HepG2 (cell line): ENCODE data around the gene ADAM15. TPM values are rescaled to one million over a fixed set of nuclear protein-coding genes. Genes with fewer than 3 reads are reported as not detected.

Experiments
- HNF4G ChIP-seq, 2 experiments: sonication (generic) in 1 of 2; formaldehyde crosslinking in 1 of 2; IDR thresholded peaks; 2 replicates each; pipeline versions ENCODE4 v1.4.0 to v1.6.1; 2011 to 2020; ENCODE audit warnings: borderline replicate concordance in 2 of 2, low read depth in 2 of 2, mild to moderate bottlenecking in 2 of 2, low read length in 1 of 2, missing genetic modification reagents in 1 of 2, moderate library complexity in 1 of 2
- MAFK ChIP-seq, 2 experiments: IDR thresholded peaks in 1 of 2; conservative IDR thresholded peaks in 1 of 2; 2 replicates each; pipeline ENCODE4 v1.6.1; 2011; ENCODE audit warnings: improper control_type of control experiment in 2 of 2, low read length in 2 of 2
- NR2F2 ChIP-seq: IDR thresholded peaks from 2 replicates; pipeline ENCODE4 v1.6.1; 2012; ENCODE audit warnings: low read depth, inconsistent platforms, borderline replicate concordance
- POLR2AphosphoS5 ChIP-seq: IDR thresholded peaks from 2 replicates; pipeline ENCODE4 v1.6.1; 2012; ENCODE audit warnings: low read depth, low read length
- SALL1 ChIP-seq: sonication (generic); formaldehyde crosslinking; IDR thresholded peaks from 2 replicates; pipeline ENCODE4 v1.8.0; 2022; ENCODE audit warnings: mild to moderate bottlenecking, missing genetic modification reagents
- SP1 ChIP-seq, 2 experiments: fragments of 450-650 bp in 1 of 2; sonication (generic) in 1 of 2; formaldehyde crosslinking in 1 of 2; IDR thresholded peaks; 2 replicates each; pipeline versions ENCODE4 v1.4.0 to v1.6.1; 2016 to 2020; ENCODE audit warnings: missing genetic modification reagents in 1 of 2
- SP2 ChIP-seq: sonication (generic); formaldehyde crosslinking; IDR thresholded peaks from 2 replicates; pipeline ENCODE4 v1.5.1; 2020; ENCODE audit warnings: mild to moderate bottlenecking, missing genetic modification reagents
- TAF1 ChIP-seq: sonication (generic); formaldehyde crosslinking; IDR thresholded peaks from 2 replicates; pipeline ENCODE4 v1.4.0; 2020; ENCODE audit warnings: missing genetic modification reagents
- YEATS2 ChIP-seq: sonication (generic); formaldehyde crosslinking; IDR thresholded peaks from 2 replicates; pipeline ENCODE4 v1.4.0; 2020; ENCODE audit warnings: missing genetic modification reagents, borderline replicate concordance
- ZNF557 ChIP-seq: sonication (generic); formaldehyde crosslinking; IDR thresholded peaks from 2 replicates; pipeline ENCODE4 v1.4.0; 2020; ENCODE audit warnings: missing genetic modification reagents
- polyA plus RNA-seq, 8 experiments: library from polyadenylated mRNA; depleted of rRNA in 3 of 8; stranded (reverse) in 7 of 8; unstranded in 1 of 8; fragments of >200 nt; fragmentation: Illumina TruSeq in 4 of 8; extraction: Trizol in 4 of 8; gene quantifications; 2 replicates each; pipeline versions ENCODE4 v1.2.1 to v1.2.3, GENCODE V29; 2011 to 2016; ENCODE audit warnings: low read depth in 4 of 8, missing spikeins in 1 of 8, mixed read lengths in 1 of 8; ENCODE audit not compliant: insufficient read depth in 1 of 8
- total RNA-seq, 5 experiments: library from RNA; depleted of rRNA; stranded (reverse); fragments of >200 nt; fragmentation: Illumina TruSeq; extraction: Trizol; gene quantifications; 2 replicates each; pipeline ENCODE4 v1.2.3, GENCODE V29; 2016; ENCODE audit warnings: low read depth in 1 of 5
- TF ChIP-seq, protein P1 (sequence below): sonication (generic); formaldehyde crosslinking; conservative IDR thresholded peaks from 2 replicates; pipeline ENCODE4 v1.4.0; 2020; ENCODE audit warnings: missing genetic modification reagents
- TF ChIP-seq, protein P2 (sequence below): sonication (generic); formaldehyde crosslinking; IDR thresholded peaks from 2 replicates; pipeline ENCODE4 v1.8.0; 2022; ENCODE audit warnings: mild to moderate bottlenecking, missing genetic modification reagents, borderline replicate concordance
- TF ChIP-seq, protein P3 (sequence below): sonication (generic); formaldehyde crosslinking; IDR thresholded peaks from 2 replicates; pipeline ENCODE4 v1.4.0; 2020; ENCODE audit warnings: missing genetic modification reagents, borderline replicate concordance
- TF ChIP-seq, protein P4 (sequence below): sonication (generic); formaldehyde crosslinking; IDR thresholded peaks from 2 replicates; pipeline ENCODE4 v1.5.1; 2020; ENCODE audit warnings: missing genetic modification reagents, mild to moderate bottlenecking, borderline replicate concordance
- TF ChIP-seq, protein P5 (sequence below), 2 experiments: sonication (generic) in 1 of 2; formaldehyde crosslinking in 1 of 2; IDR thresholded peaks; 2 replicates each; pipeline versions ENCODE4 v1.5.1 to v1.6.1; 2011 to 2020; ENCODE audit warnings: borderline replicate concordance in 1 of 2, low read depth in 1 of 2, low read length in 1 of 2, mild to moderate bottlenecking in 1 of 2, missing genetic modification reagents in 1 of 2, moderate library complexity in 1 of 2
- TF ChIP-seq, protein P6 (sequence below): sonication (generic); formaldehyde crosslinking; IDR thresholded peaks from 2 replicates; pipeline ENCODE4 v1.4.0; 2020; ENCODE audit warnings: low read depth, mild to moderate bottlenecking, missing genetic modification reagents

ADAM15 gene
- total and polyA plus RNA-seq, 2 of the 13 experiments (the other 11 are each of a cell fraction or from before 2014, with no cell fraction given) = 17.9 to 25.6 TPM

DNA sequence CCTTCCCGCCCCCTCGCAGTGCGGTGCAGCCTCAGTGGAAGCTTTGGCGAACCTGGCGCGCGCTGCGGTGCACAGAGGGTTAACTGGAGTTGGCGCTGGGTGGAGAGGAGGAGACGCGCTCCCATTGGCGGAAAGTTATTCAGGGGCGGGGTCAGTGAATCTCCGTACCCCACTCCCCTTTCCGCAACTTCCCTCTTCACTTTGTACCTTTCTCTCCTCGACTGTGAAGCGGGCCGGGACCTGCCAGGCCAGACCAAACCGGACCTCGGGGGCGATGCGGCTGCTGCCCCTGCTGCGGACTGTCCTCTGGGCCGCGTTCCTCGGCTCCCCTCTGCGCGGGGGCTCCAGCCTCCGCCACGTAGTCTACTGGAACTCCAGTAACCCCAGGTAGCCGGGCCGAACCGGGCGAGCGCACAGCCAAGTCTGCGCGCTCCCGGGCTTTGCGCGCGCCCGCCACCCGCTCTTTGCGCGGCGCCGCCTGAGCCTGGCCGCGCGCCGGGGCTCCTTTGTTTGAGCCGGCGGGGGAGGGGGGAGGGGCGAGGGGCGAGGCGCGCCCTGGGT, 12.5 kb downstream of the ADAM15 start, which contains the start of gene EFNA4 (continued):
- TF ChIP-seq, protein P1, sequence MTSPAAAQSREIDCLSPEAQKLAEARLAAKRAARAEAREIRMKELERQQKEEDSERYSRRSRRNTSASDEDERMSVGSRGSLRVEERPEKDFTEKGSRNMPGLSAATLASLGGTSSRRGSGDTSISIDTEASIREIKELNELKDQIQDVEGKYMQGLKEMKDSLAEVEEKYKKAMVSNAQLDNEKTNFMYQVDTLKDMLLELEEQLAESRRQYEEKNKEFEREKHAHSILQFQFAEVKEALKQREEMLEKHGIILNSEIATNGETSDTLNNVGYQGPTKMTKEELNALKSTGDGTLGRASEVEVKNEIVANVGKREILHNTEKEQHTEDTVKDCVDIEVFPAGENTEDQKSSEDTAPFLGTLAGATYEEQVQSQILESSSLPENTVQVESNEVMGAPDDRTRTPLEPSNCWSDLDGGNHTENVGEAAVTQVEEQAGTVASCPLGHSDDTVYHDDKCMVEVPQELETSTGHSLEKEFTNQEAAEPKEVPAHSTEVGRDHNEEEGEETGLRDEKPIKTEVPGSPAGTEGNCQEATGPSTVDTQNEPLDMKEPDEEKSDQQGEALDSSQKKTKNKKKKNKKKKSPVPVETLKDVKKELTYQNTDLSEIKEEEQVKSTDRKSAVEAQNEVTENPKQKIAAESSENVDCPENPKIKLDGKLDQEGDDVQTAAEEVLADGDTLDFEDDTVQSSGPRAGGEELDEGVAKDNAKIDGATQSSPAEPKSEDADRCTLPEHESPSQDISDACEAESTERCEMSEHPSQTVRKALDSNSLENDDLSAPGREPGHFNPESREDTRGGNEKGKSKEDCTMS (CRISPR knock-in tag) = no peak
- TF ChIP-seq NR2F2 = no peak
- TF ChIP-seq SP2 (CRISPR knock-in tag) = peak; percentile 61
- 0 out of 2 replicates have a peak, but pooled peaks have one; percentile 39 for TF ChIP-seq ZNF557 (CRISPR knock-in tag)
- TF ChIP-seq YEATS2 (CRISPR knock-in tag) = 0 out of 2 replicates have a peak, but pooled peaks have one; percentile 18
- TF ChIP-seq MAFK (conservative IDR thresholded peaks at IDR 0.05 in 1 of 2, IDR thresholded peaks at IDR 0.05 in 1 of 2; ENCODE audit: low read length in 2 of 2) = no peak
- no peak; the same call in 1 of the 2 replicates for TF ChIP-seq HNF4G (IDR thresholded peaks at IDR 0.05; ENCODE audit: borderline replicate concordance, low read depth, low read length)
- TF ChIP-seq HNF4G (CRISPR knock-in tag; IDR thresholded peaks at IDR 0.05; ENCODE audit: borderline replicate concordance, low read depth) = 0 out of 2 replicates have a peak, but pooled peaks have one; percentile 33
- TF ChIP-seq POLR2AphosphoS5 = peak; percentile 96
- TF ChIP-seq SALL1 (CRISPR knock-in tag) = peak; percentile 73
- TF ChIP-seq, protein P2, sequence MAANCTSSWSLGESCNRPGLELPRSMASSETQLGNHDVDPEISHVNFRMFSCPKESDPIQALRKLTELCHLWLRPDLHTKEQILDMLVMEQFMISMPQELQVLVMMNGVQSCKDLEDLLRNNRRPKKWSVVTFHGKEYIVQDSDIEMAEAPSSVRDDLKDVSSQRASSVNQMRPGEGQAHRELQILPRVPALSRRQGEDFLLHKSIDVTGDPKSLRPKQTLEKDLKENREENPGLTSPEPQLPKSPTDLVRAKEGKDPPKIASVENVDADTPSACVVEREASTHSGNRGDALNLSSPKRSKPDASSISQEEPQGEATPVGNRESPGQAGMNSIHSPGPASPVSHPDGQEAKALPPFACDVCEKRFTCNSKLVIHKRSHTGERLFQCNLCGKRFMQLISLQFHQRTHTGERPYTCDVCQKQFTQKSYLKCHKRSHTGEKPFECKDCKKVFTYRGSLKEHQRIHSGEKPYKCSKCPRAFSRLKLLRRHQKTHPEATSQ (CRISPR knock-in tag) = no peak
- TF ChIP-seq, protein P3, sequence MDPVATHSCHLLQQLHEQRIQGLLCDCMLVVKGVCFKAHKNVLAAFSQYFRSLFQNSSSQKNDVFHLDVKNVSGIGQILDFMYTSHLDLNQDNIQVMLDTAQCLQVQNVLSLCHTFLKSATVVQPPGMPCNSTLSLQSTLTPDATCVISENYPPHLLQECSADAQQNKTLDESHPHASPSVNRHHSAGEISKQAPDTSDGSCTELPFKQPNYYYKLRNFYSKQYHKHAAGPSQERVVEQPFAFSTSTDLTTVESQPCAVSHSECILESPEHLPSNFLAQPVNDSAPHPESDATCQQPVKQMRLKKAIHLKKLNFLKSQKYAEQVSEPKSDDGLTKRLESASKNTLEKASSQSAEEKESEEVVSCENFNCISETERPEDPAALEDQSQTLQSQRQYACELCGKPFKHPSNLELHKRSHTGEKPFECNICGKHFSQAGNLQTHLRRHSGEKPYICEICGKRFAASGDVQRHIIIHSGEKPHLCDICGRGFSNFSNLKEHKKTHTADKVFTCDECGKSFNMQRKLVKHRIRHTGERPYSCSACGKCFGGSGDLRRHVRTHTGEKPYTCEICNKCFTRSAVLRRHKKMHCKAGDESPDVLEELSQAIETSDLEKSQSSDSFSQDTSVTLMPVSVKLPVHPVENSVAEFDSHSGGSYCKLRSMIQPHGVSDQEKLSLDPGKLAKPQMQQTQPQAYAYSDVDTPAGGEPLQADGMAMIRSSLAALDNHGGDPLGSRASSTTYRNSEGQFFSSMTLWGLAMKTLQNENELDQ (CRISPR knock-in tag) = no peak
- TF ChIP-seq, protein P4, sequence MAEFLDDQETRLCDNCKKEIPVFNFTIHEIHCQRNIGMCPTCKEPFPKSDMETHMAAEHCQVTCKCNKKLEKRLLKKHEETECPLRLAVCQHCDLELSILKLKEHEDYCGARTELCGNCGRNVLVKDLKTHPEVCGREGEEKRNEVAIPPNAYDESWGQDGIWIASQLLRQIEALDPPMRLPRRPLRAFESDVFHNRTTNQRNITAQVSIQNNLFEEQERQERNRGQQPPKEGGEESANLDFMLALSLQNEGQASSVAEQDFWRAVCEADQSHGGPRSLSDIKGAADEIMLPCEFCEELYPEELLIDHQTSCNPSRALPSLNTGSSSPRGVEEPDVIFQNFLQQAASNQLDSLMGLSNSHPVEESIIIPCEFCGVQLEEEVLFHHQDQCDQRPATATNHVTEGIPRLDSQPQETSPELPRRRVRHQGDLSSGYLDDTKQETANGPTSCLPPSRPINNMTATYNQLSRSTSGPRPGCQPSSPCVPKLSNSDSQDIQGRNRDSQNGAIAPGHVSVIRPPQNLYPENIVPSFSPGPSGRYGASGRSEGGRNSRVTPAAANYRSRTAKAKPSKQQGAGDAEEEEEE = no peak
- TF ChIP-seq, protein P5, sequence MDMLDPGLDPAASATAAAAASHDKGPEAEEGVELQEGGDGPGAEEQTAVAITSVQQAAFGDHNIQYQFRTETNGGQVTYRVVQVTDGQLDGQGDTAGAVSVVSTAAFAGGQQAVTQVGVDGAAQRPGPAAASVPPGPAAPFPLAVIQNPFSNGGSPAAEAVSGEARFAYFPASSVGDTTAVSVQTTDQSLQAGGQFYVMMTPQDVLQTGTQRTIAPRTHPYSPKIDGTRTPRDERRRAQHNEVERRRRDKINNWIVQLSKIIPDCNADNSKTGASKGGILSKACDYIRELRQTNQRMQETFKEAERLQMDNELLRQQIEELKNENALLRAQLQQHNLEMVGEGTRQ (IDR thresholded peaks at IDR 0.05; ENCODE audit: low read depth, low read length) = no peak
- TF ChIP-seq, protein P5 (CRISPR knock-in tag; IDR thresholded peaks at IDR 0.05; ENCODE audit: borderline replicate concordance) = no peak
- TF ChIP-seq SP1 (IDR thresholded peaks at IDR 0.05) = no peak
- peak; percentile 33; the same call in 1 of the 2 replicates for TF ChIP-seq SP1 (CRISPR knock-in tag; IDR thresholded peaks at IDR 0.05)
- peak; percentile 89 for TF ChIP-seq TAF1 (CRISPR knock-in tag)
- TF ChIP-seq, protein P6, sequence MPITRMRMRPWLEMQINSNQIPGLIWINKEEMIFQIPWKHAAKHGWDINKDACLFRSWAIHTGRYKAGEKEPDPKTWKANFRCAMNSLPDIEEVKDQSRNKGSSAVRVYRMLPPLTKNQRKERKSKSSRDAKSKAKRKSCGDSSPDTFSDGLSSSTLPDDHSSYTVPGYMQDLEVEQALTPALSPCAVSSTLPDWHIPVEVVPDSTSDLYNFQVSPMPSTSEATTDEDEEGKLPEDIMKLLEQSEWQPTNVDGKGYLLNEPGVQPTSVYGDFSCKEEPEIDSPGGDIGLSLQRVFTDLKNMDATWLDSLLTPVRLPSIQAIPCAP (CRISPR knock-in tag) = no peak
